HCT116 (cell line): ENCODE measurements around the gene ARHGAP31. TPM values are rescaled to one million over a fixed set of nuclear protein-coding genes. Genes with fewer than 3 reads are reported as not detected.

Experiments
- ATAC-seq: fragments of 200-7000 bp; cut with Tn5 transposase; 2 replicates; pipeline ENCODE4 v1.9.1; 2020; ENCODE audit warnings: mild to moderate bottlenecking, moderate library complexity
- BruUV-seq: library from RNA; stranded (reverse); fragments of 400-500 nt; replicated peaks from 2 replicates; lab custom pipeline; 2021; lab: Mats Ljungman, UMichigan
- CTCF ChIA-PET: fragments of 300-600 bp; sonication (Branson Sonifier 250); formaldehyde crosslinking; loops from one replicate; lab custom pipeline; 2021; ENCODE audit warnings: antibody characterized with exemption; lab: Charles Lee
- POLR2A ChIA-PET: fragments of 300-600, 350-600 bp; sonication (Branson Sonifier 250); formaldehyde crosslinking; loops from one replicate; lab custom pipeline; 2021; ENCODE audit warnings: antibody characterized with exemption; lab: Charles Lee
- RAD21 ChIA-PET, 2 experiments: fragments of 300-600 bp; sonication (Branson Sonifier 250); formaldehyde crosslinking; loops; one replicate each; lab custom pipeline; 2023; ENCODE audit warnings: low total read pairs in 2 of 2; ENCODE audit not compliant: uncharacterized antibody in 2 of 2, unreplicated experiment in 2 of 2, low non-redundant PET in 1 of 2; lab: Charles Lee
- DNase-seq: peaks from one replicate; pipeline ENCODE4 v3.0.0-alpha.2; 2010; ENCODE audit warnings: low read depth, low spot score
- H2AFZ ChIP-seq: fragments of 200-600 bp; shearing (Covaris generic), sonication (generic); 2 replicates; pipeline ENCODE4 v1.6.1; 2017; ENCODE audit warnings: low read depth, mixed run types, mixed read lengths, antibody characterized with exemption, low read length; ENCODE audit not compliant: poor library complexity, severe bottlenecking
- H3K27ac ChIP-seq: 2 replicates; pipeline ENCODE4 v1.5.1; 2012; ENCODE audit warnings: low read depth, low read length
- H3K27me3 ChIP-seq: fragments of 200-600 bp; sonication (generic); 2 replicates; pipeline ENCODE4 v1.6.1; 2016; ENCODE audit warnings: mixed run types, low read length, mixed read lengths; ENCODE audit not compliant: insufficient read depth
- H3K36me3 ChIP-seq, 2 experiments: fragments of 200-500 bp in 1 of 2; fragments of 200-600 bp in 1 of 2; sonication (Bioruptor generic) in 1 of 2; sonication (generic) in 1 of 2; 2 replicates each; pipeline versions ENCODE4 v1.5.1 to v1.6.1; 2014 to 2016; ENCODE audit warnings: low read length in 2 of 2, inconsistent platforms in 1 of 2, mixed read lengths in 1 of 2, mixed run types in 1 of 2; ENCODE audit not compliant: insufficient read depth in 2 of 2, control insufficient read depth in 1 of 2
- H3K4me1 ChIP-seq, 2 experiments: fragments of 200-600 bp in 1 of 2; sonication (generic) in 1 of 2; 2 replicates each; pipeline versions ENCODE4 v1.5.1 to v1.6.1; 2012 to 2017; ENCODE audit warnings: low read length in 2 of 2, inconsistent platforms in 1 of 2, mild to moderate bottlenecking in 1 of 2, mixed read lengths in 1 of 2, mixed run types in 1 of 2, moderate library complexity in 1 of 2; ENCODE audit not compliant: insufficient read depth in 2 of 2, control insufficient read depth in 1 of 2
- H3K4me2 ChIP-seq: fragments of 200-600 bp; sonication (generic); 2 replicates; pipeline ENCODE4 v1.6.1; 2017; ENCODE audit warnings: mixed run types, low read length, mixed read lengths
- H3K4me3 ChIP-seq, 2 experiments: fragments of 200-600 bp in 1 of 2; sonication (generic) in 1 of 2; replicated peaks in 1 of 2; 2 replicates each; pipeline ENCODE4 v1.5.1; 2011 to 2016; ENCODE audit warnings: low read length in 2 of 2, control low read depth in 1 of 2, low read depth in 1 of 2, mild to moderate bottlenecking in 1 of 2, mixed read lengths in 1 of 2, mixed run types in 1 of 2
- H3K79me2 ChIP-seq: fragments of 200-600 bp; sonication (generic); 2 replicates; pipeline ENCODE4 v1.6.1; 2017; ENCODE audit warnings: mild to moderate bottlenecking, mixed run types, low read length, moderate library complexity, mixed read lengths; ENCODE audit not compliant: insufficient read depth
- H3K9ac ChIP-seq: fragments of 200-600 bp; sonication (generic); 2 replicates; pipeline ENCODE4 v1.6.1; 2016; ENCODE audit warnings: low read length, mixed read lengths
- H3K9me2 ChIP-seq: fragments of 200-600 bp; sonication (generic), shearing (Covaris generic); 2 replicates; pipeline ENCODE4 v1.6.1; 2017; ENCODE audit warnings: mixed run types, mild to moderate bottlenecking, moderate library complexity; ENCODE audit not compliant: insufficient read depth
- H3K9me3 ChIP-seq, 2 experiments: fragments of 200-500 bp in 1 of 2; fragments of 200-600 bp in 1 of 2; sonication (Bioruptor generic) in 1 of 2; sonication (generic) in 1 of 2; 2 replicates each; pipeline ENCODE4 v1.6.1; 2014 to 2017; ENCODE audit warnings: low read length in 2 of 2, mixed read lengths in 2 of 2, inconsistent platforms in 1 of 2, low read depth in 1 of 2, mild to moderate bottlenecking in 1 of 2, mixed run types in 1 of 2, moderate library complexity in 1 of 2; ENCODE audit not compliant: control insufficient read depth in 1 of 2, insufficient read depth in 1 of 2
- H4K20me1 ChIP-seq: fragments of 200-600 bp; sonication (generic), shearing (Covaris generic); 2 replicates; pipeline ENCODE4 v1.6.1; 2017; ENCODE audit warnings: mixed run types, mild to moderate bottlenecking, moderate library complexity; ENCODE audit not compliant: insufficient read depth
- CBX3 ChIP-seq: IDR thresholded peaks from 2 replicates; pipeline ENCODE4 v1.6.1; 2012; ENCODE audit warnings: low read depth
- ELF1 ChIP-seq: IDR thresholded peaks from 2 replicates; pipeline ENCODE4 v1.6.1; 2012; ENCODE audit warnings: low read depth, borderline replicate concordance
- EZH2phosphoT487 ChIP-seq: fragments of 200-600 bp; IDR thresholded peaks from 2 replicates; pipeline ENCODE4 v1.6.1; 2018; ENCODE audit warnings: antibody characterized with exemption, borderline replicate concordance
- JUND ChIP-seq: IDR thresholded peaks from 2 replicates; pipeline ENCODE4 v1.6.1; 2012
- MAX ChIP-seq: IDR thresholded peaks from 2 replicates; pipeline ENCODE4 v1.6.1; 2012
- POLR2A ChIP-seq: IDR thresholded peaks from 2 replicates; pipeline ENCODE4 v1.7.0; 2011; ENCODE audit warnings: borderline replicate concordance; ENCODE audit not compliant: insufficient read depth, insufficient read length; ENCODE audit errors: extremely low read depth
- POLR2AphosphoS5 ChIP-seq: IDR thresholded peaks from 2 replicates; pipeline ENCODE4 v1.6.1; 2011; ENCODE audit warnings: mild to moderate bottlenecking, low read depth, low read length, moderate library complexity
- RAD21 ChIP-seq: IDR thresholded peaks from 2 replicates; pipeline ENCODE4 v1.6.1; 2012; ENCODE audit warnings: low read depth, mild to moderate bottlenecking
- REST ChIP-seq: IDR thresholded peaks from 2 replicates; pipeline ENCODE4 v1.6.1; 2012; ENCODE audit warnings: low read depth
- SIN3A ChIP-seq: IDR thresholded peaks from 2 replicates; pipeline ENCODE4 v1.6.1; 2012; ENCODE audit warnings: low read depth
- SRF ChIP-seq: IDR thresholded peaks from 2 replicates; pipeline ENCODE4 v1.6.1; 2012; ENCODE audit warnings: low read depth
- YY1 ChIP-seq: IDR thresholded peaks from 2 replicates; pipeline ENCODE4 v1.6.1; 2011; ENCODE audit warnings: low read length, low read depth, moderate library complexity, mild to moderate bottlenecking; ENCODE audit not compliant: insufficient replicate concordance; ENCODE audit errors: extremely low read depth
- ZBTB33 ChIP-seq: IDR thresholded peaks from 2 replicates; pipeline ENCODE4 v1.6.1; 2011; ENCODE audit warnings: mild to moderate bottlenecking, low read length, moderate library complexity; ENCODE audit not compliant: insufficient replicate concordance; ENCODE audit errors: extremely low read depth
- ZFX ChIP-seq: fragments of 450-650 bp; IDR thresholded peaks from 2 replicates; pipeline ENCODE4 v1.6.1; 2017
- ZNF274 ChIP-seq: fragments of 200-500 bp; sonication (Bioruptor generic); IDR thresholded peaks from 2 replicates; pipeline ENCODE4 v1.6.1; 2014; ENCODE audit warnings: mild to moderate bottlenecking, low read depth, low read length, inconsistent platforms
- intact Hi-C: fragments of 100-400 bp; cut with micrococcal nuclease; formaldehyde crosslinking; loops from 2 replicates; pipeline ENCODE4 v1.10.0; 2022
- total RNA-seq: library from RNA; stranded (reverse); gene quantifications from one replicate; pipeline ENCODE4 v1.2.1, GENCODE V29; 2021; ENCODE audit not compliant: unreplicated experiment

Gene ARHGAP31
- total RNA-seq, 1 experiment from 2014 or later: 0.93 TPM

DNA sequence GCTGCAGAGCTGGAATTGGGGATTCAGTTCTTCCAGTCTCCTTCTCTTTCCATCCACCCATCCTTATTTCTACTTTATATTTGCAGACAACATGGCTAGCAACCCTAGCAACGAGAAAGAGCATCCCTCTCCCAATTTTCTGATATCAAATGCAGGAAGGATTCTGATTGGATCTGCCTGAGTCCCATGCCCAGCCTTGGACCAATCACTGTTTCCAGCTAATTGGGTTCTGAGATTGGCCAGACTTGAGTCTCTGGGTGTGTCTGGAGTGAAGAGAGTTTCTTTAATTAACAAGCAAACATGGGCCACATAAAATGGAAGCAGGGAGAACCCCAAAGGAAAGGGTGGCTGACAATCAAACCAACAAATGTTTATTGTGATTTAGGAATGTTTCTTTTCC is 108.6 kb downstream of the ARHGAP31 start:
- no peak overlapping the region for H3K4me2 ChIP-seq
- H3K9me3 ChIP-seq: no peaks in the 10 kb centered on the region
- RAD21 ChIA-PET: no interaction called here
- no peaks in the 10 kb centered on the region for H3K79me2 ChIP-seq
- H3K4me3 ChIP-seq: no peak overlapping the region
- no peaks in the 10 kb centered on the region for H4K20me1 ChIP-seq
- H3K36me3 ChIP-seq: no peaks in the 10 kb centered on the region
- no peaks in the 10 kb centered on the region for H3K27me3 ChIP-seq
- TF ChIP-seq ELF1: no peak
- TF ChIP-seq EZH2phosphoT487: no peak
- no peak for TF ChIP-seq ZNF274
- no peak for TF ChIP-seq CBX3
- TF ChIP-seq MAX: no peak
- no peak for TF ChIP-seq RAD21
- no peak for TF ChIP-seq JUND
- no peak for TF ChIP-seq POLR2AphosphoS5
- TF ChIP-seq, all 23 proteins: peak for 0
- ChIA-PET CTCF (no interaction called here), POLR2A (no interaction called here)
- intact Hi-C loops: no loop called here
- H2AFZ ChIP-seq: no peak overlapping the region
- no peak overlapping the region for H3K9ac ChIP-seq
- no peaks in the 10 kb centered on the region for H3K4me1 ChIP-seq
- H3K9me2 ChIP-seq: no peaks in the 10 kb centered on the region
- ATAC-seq: no peak
- DNase-seq: no peak
- H3K27ac ChIP-seq: no peak overlapping the region
- BruUV-seq: no TSS peak

- H3K9ac ChIP-seq: no peak overlapping the region
- BruUV-seq: no TSS peak
- H4K20me1 ChIP-seq: no peaks in the 10 kb centered on the region
- no peak for TF ChIP-seq REST
- no peak for TF ChIP-seq YY1
- TF ChIP-seq POLR2AphosphoS5: no peak
- no peak for TF ChIP-seq ZBTB33
- no peak for TF ChIP-seq SRF
- no peak for TF ChIP-seq ZFX
- no peak for TF ChIP-seq POLR2A
- TF ChIP-seq SIN3A: no peak
- no peak for TF ChIP-seq RAD21
- TF ChIP-seq ELF1: no peak
- no peak for TF ChIP-seq EZH2phosphoT487
- no peak for TF ChIP-seq JUND
- H2AFZ ChIP-seq: no peak overlapping the region
- H3K9me3 ChIP-seq: no peaks in the 10 kb centered on the region
- ATAC-seq (no peak), DNase-seq (no peak)
- RAD21 ChIA-PET: no interaction called here
- H3K36me3 ChIP-seq: no peaks in the 10 kb centered on the region
- no peak overlapping the region for H3K27ac ChIP-seq
- H3K27me3 ChIP-seq: no peaks in the 10 kb centered on the region
- POLR2A ChIA-PET: no interaction called here
- no peaks in the 10 kb centered on the region for H3K9me2 ChIP-seq
- CTCF ChIA-PET: no interaction called here
- H3K79me2 ChIP-seq: no peaks in the 10 kb centered on the region
- no peak overlapping the region for H3K4me2 ChIP-seq
- no peak overlapping the region for H3K4me3 ChIP-seq
- no peaks in the 10 kb centered on the region for H3K4me1 ChIP-seq
- intact Hi-C loops: no loop called here
These were observed 109.0 kb downstream of the ARHGAP31 start for GRCh38 chr3:119403201-119403600.
